ENCODE results near the gene SYT12. TPM values are rescaled to one million over a fixed set of nuclear protein-coding genes. Genes with fewer than 3 reads are reported as not detected.

Gene SYT12
- total RNA-seq, 1 experiment from 2014 or later: 3.1 TPM

- Histone ChIP-seq H3K9me3 (ENCODE audit: low read depth, low read length, poor library complexity, severe bottlenecking) (no peaks in the 10 kb centered on the region), H3K27me3 (replicated peaks; ENCODE audit: insufficient read depth, low read depth, low read length, poor library complexity) (no peaks in the 10 kb centered on the region), H3K36me3 (ENCODE audit: insufficient read depth, low read length, poor library complexity, severe bottlenecking) (no peaks in the 10 kb centered on the region), H3K4me3 (ENCODE audit: low read depth, low read length, poor library complexity, severe bottlenecking) (no peak within 1 kb of the TSS), H3K4me1 (ENCODE audit: insufficient read depth, low read length, poor library complexity, severe bottlenecking) (peaks cover 12% of the 10 kb centered on the region), H3K27ac (ENCODE audit: low read depth, low read length, poor library complexity, severe bottlenecking) (no peak within 1 kb of the TSS)
- BruUV-seq (replicated peaks): no TSS peak
- no peak for DNase-seq (ENCODE audit: low spot score)
- TF ChIP-seq EZH2 (IDR thresholded peaks at IDR 0.05; ENCODE audit: borderline replicate concordance, low read depth, low read length, poor library complexity, severe bottlenecking) (no peak), CTCF (conservative IDR thresholded peaks at IDR 0.05; ENCODE audit: low read depth, low read length) (no peak)
- ChIA-PET CTCF (no interaction called here), POLR2A (ENCODE audit: low non-redundant PET) (no interaction called here)
- intact Hi-C loops (cut with micrococcal nuclease; ENCODE audit: unreplicated experiment): loop anchor here (10.0 kb wide), 3 partner anchors 198 to 328 kb away; no protein-coding TSS in a partner anchor
These were observed 33.6 kb downstream of the SYT12 start, which contains the start of gene RHOD for GRCh38 chr11:67056267-67057204. TSS of gene RHOD (plus strand) at chr11:67056847. CDS start at chr11:67056903, 56 bp downstream.

- no TSS peak for BruUV-seq (replicated peaks)
- no peak overlapping the region for H3K27ac ChIP-seq (ENCODE audit: low read depth, low read length, poor library complexity, severe bottlenecking)
- ChIA-PET POLR2A (ENCODE audit: low non-redundant PET) (no interaction called here), CTCF (no interaction called here)
- H3K27me3 ChIP-seq (replicated peaks; ENCODE audit: insufficient read depth, low read depth, low read length, poor library complexity): no peaks in the 10 kb centered on the region
- no peak overlapping the region for H3K4me3 ChIP-seq (ENCODE audit: low read depth, low read length, poor library complexity, severe bottlenecking)
- intact Hi-C loops (cut with micrococcal nuclease; ENCODE audit: unreplicated experiment): loop anchor here (10.0 kb wide), 3 partner anchors 198 to 328 kb away; no protein-coding TSS in a partner anchor
- peaks cover 12% of the 10 kb centered on the region for H3K4me1 ChIP-seq (ENCODE audit: insufficient read depth, low read length, poor library complexity, severe bottlenecking)
- H3K36me3 ChIP-seq (ENCODE audit: insufficient read depth, low read length, poor library complexity, severe bottlenecking): no peaks in the 10 kb centered on the region
- H3K9me3 ChIP-seq (ENCODE audit: low read depth, low read length, poor library complexity, severe bottlenecking): no peaks in the 10 kb centered on the region
- TF ChIP-seq CTCF (conservative IDR thresholded peaks at IDR 0.05; ENCODE audit: low read depth, low read length) (no peak), EZH2 (IDR thresholded peaks at IDR 0.05; ENCODE audit: borderline replicate concordance, low read depth, low read length, poor library complexity, severe bottlenecking) (no peak)
- no peak for DNase-seq (ENCODE audit: low spot score)
These were observed 34.3 kb downstream of the SYT12 start for GRCh38 chr11:67057205-67057672.

DNA sequence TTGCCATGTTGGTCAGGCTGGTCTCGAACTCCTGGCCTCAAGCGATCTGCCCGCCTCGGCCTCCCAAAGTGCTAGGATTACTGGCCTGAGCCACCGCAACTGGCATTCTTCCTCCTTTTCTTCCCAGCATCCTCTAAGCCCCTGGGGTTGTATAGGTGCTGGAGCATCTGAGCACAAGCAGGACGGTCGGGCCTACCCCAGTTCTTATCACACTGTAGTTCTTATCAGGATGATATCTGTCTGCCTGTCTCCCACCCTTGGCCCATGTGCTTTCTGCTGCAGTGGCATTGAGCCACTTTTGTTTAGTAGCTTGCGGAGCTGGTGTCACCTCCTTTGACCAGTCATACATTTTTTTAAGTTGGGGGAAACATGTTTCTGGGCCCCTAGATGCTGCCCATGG lies 35.6 kb downstream of the SYT12 start:
- no peak overlapping the region for H3K27ac ChIP-seq (ENCODE audit: low read depth, low read length, poor library complexity, severe bottlenecking)
- H3K4me3 ChIP-seq (ENCODE audit: low read depth, low read length, poor library complexity, severe bottlenecking): no peak overlapping the region
- no peaks in the 10 kb centered on the region for H3K36me3 ChIP-seq (ENCODE audit: insufficient read depth, low read length, poor library complexity, severe bottlenecking)
- intact Hi-C loops (cut with micrococcal nuclease; ENCODE audit: unreplicated experiment): loop anchor here (10.0 kb wide), 3 partner anchors 196 to 326 kb away; no protein-coding TSS in a partner anchor
- ChIA-PET POLR2A (ENCODE audit: low non-redundant PET) (no interaction called here), CTCF (no interaction called here)
- no peak for TF ChIP-seq EZH2 (IDR thresholded peaks at IDR 0.05; ENCODE audit: borderline replicate concordance, low read depth, low read length, poor library complexity, severe bottlenecking)
- no peak for TF ChIP-seq CTCF (conservative IDR thresholded peaks at IDR 0.05; ENCODE audit: low read depth, low read length)
- no TSS peak for BruUV-seq (replicated peaks)
- no peaks in the 10 kb centered on the region for H3K27me3 ChIP-seq (replicated peaks; ENCODE audit: insufficient read depth, low read depth, low read length, poor library complexity)
- H3K4me1 ChIP-seq (ENCODE audit: insufficient read depth, low read length, poor library complexity, severe bottlenecking): peaks cover 12% of the 10 kb centered on the region
- no peak for DNase-seq (ENCODE audit: low spot score)
- H3K9me3 ChIP-seq (ENCODE audit: low read depth, low read length, poor library complexity, severe bottlenecking): no peaks in the 10 kb centered on the region
